Stromal cell of bone marrow (primary cell): Measurements from ENCODE around the gene ALG3.

Source experiments
- DNase-seq: peaks from one replicate; pipeline ENCODE4 v3.0.0-alpha.2; 2012; ENCODE audit warnings: low read depth

The ALG3 gene

GRCh38 chr3:184259878-184260723 lies 11.3 kb upstream of the ALG3 start:
- no peak for DNase-seq

- no peak for DNase-seq
Observed at GRCh38 chr3:184259396-184259877, 10.7 kb upstream of the ALG3 start.

GRCh38 chr3:184258926-184259325 lies 10.2 kb upstream of the ALG3 start:
- DNase-seq: no peak

GRCh38 chr3:184257083-184257915 lies 8.5 kb upstream of the ALG3 start:
- DNase-seq: no peak

GRCh38 chr3:184255291-184256039 lies 6.7 kb upstream of the ALG3 start:
- no peak for DNase-seq

- peak; percentile 72 for DNase-seq
Observed at GRCh38 chr3:184250167-184250828, 1.5 kb upstream of the ALG3 start.

GRCh38 chr3:184249412-184250166 lies 827 bp upstream of the ALG3 start, which contains the start of gene EEF1AKMT4:
EEF1AKMT4 (plus strand) TSS chr3:184249672; CDS start chr3:184249695, 23 bp downstream.
- peak; percentile 93 for DNase-seq

GRCh38 chr3:184242297-184242685 lies 6.5 kb downstream of the ALG3 start:
- DNase-seq: no peak

GRCh38 chr3:184241447-184242296 lies 7.1 kb downstream of the ALG3 start:
- DNase-seq: no peak

GRCh38 chr3:184241141-184241446 lies 7.7 kb downstream of the ALG3 start:
- DNase-seq: no peak

GRCh38 chr3:184240384-184241140 lies 8.2 kb downstream of the ALG3 start:
- DNase-seq: no peak

GRCh38 chr3:184239708-184240107 lies 9.1 kb downstream of the ALG3 start:
- no peak for DNase-seq

- no peak for DNase-seq
Observed at GRCh38 chr3:184239221-184239620, 9.5 kb downstream of the ALG3 start.

- no peak for DNase-seq
Observed at GRCh38 chr3:184238246-184238818, 10.4 kb downstream of the ALG3 start.

GRCh38 chr3:184237807-184238206 lies 11.0 kb downstream of the ALG3 start:
- DNase-seq: no peak

GRCh38 chr3:184237211-184237610 lies 11.6 kb downstream of the ALG3 start:
- DNase-seq: no peak

- DNase-seq: no peak
Observed at GRCh38 chr3:184236636-184237035, 12.1 kb downstream of the ALG3 start.

- DNase-seq: no peak
Observed at GRCh38 chr3:184236033-184236410, 12.7 kb downstream of the ALG3 start.
